ENCODE results near the gene HMGN3.

Gene HMGN3

DNA sequence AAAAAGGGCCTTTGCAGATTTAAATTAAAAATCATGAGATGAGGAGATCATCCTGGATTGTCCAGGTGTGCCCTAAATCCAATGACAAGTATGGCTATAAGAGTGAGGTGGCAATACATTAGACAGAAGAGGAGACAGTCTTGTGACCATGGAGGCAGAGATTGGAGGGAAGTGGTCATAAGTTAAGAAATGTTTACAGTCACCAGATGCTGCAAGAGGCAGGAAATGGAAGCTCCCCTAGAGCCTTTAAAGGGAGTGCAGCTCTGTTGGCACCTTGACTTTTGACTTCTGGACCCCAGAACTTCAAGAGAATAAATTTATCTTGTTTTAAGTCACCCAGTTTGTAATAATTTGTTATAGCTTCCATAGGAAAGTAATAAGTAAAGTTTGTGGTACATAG, 61.1 kb downstream of the HMGN3 start:
- no peak for DNase-seq

DNA sequence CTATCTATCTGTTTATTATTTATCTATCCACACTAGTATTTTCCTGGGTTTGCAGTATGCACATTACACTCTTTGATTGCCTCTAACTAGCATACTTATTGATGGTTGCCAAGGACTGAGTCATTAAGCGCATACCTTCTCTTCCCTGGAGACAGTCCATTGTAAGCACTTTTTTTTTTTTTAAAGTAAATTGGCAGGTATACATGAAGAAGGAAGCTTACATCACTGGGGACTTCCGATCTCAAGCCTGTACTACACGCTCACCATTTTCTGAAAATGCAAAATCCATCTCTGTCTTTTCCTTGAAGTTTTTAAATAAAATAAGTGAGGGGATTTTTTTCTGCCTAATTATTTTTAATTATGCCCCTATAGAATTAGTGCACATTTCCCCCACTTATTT, 63.5 kb downstream of the HMGN3 start:
- no peak for DNase-seq

DNA sequence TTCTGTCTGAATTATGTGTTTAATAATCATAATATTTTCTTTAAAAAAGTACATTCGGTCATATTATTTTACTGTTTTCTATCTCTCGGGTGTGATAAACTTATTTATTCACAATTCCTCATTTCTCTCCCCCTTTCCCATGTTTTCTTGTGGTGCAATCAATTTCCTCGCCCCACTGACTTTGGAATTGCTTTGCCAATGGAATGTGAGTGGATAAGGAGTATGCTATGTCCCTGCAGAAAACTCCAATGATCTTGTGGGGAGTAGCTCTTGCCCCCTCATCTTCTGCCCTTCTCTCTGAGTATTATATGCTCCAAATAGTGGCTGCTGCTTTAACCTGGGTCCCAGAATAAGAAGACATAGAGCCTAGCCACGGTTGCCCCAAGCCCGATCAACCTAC, 64.1 kb downstream of the HMGN3 start:
- no peak for DNase-seq

DNA sequence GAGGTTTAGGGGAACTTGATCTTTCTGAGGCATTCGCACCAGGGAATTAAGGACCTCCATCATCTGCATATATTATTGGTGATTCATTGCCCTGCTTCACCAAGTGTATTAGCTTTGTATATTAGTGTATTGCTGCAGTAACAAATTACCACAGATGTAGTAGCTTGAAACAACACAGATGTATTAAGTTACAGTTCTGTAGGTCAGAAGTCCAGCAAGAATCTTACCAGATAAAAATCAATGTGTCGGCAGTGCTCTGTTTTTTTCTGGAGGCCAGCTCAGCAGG, 65.8 kb downstream of the HMGN3 start:
- no peak for DNase-seq

DNA sequence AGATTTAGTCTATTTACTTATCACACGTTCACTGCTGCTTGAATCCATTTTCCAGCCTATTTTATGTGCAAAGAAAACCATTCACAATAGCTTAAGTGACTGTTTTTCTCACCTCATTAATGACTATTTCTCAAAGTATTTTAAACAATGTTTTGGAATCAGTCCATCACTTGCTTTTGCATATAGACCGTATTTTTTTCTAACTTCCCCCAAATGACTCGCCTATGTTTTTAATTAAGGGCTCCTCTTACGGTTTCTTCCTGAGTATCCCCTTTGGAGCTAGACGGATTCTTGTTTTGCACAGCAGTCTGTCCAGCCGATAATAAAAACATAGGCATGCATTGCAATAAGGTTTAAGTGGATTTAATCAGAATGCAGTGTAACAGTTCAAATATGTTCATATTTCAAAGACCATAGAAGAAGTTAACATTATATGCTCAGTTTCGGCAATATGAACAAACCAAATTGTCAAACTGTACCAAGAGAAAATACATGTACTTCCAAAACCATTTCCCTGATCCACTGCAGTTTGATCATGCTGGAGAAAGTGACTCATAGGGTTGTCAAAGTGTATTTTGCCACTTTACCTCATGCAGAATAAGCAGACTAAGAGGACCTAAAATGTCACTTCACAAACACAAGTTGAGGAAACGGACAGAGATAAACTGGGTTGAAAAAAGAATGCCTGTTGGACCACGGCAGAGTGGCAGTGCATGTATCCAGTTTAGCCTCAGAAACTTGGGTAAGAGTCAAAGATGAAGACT, 66.4 kb downstream of the HMGN3 start:
- DNase-seq = no peak

DNA sequence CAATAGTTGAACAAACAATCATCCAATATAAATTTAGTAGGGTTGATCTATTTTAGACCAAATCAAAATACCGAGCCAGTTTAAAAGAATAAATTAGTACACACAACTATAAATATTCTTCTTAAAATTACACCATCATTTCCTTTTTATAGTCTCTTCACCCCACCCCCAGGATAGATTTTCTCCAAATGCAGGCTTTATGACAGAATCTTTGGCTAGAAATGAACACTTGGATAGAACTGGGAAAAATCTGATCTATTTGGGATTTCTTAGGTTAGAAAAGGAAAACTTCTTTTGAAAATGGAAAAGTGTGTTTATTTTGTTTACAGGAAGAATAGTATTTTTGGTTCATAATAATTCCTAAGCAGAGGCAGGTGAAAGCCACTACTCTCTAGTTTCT, 74.6 kb downstream of the HMGN3 start:
- no peak for DNase-seq

DNA sequence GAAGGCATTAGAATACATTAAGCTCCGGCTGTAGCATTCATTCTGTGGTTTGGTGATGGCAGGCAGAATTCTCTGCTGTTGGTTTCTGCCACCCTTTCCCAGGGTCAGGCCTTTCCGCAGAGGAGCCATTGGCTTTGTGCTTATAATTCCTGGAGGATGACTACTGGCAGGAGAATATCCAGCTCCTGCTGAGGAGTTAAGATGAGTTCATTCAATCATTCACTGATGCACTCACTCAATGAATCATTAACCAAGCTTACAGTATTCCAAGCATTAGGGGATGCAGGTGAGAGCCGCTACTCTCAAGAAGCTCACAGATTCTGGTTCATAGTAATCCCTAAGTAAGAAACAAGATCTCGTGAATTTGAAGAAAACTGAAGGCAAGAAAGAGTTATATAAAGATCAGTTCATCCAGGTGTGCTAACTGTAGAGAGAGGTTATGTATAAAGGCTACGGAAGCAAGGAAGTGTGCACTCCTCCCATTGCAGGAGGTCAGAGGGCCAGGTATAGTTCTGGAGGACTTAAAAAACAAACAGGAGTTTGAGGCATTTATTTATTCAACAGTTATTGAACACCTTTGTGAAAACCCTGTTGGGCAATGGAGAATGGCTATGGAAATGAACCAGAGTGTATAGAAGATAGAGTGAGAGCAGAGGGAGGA, 75.5 kb downstream of the HMGN3 start:
- no peak for DNase-seq

DNA sequence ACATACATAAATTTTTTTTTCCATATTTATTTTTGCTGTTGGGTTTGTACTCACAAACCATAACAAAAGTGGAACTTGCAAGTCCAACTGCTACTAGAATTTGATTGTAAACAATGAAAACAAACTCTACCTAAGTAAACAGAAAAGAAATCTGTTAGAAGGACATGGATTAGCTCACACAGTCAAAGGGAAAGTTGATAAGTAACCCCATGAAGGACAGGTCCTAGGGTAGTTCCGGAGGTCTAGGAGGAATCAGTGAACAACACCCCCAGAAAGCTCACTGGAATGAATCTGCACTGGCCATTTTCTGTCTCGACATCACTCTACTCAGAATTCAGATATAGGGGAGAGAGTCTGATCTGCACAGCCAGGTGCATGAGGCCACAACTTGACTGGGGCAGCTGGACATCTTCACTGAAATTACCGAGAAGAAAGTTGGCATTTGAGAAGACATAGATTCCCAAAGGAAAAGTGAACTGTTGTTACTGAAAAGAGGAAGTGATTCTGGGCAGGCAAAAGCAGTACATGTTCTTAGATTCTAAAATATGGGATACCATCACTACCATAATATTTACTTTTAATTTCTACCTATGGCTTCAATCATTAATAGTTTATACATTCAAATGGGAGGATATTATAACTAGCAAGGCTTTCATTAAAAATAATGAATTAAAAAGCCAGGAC, 76.4 kb downstream of the HMGN3 start:
- no peak for DNase-seq

DNA sequence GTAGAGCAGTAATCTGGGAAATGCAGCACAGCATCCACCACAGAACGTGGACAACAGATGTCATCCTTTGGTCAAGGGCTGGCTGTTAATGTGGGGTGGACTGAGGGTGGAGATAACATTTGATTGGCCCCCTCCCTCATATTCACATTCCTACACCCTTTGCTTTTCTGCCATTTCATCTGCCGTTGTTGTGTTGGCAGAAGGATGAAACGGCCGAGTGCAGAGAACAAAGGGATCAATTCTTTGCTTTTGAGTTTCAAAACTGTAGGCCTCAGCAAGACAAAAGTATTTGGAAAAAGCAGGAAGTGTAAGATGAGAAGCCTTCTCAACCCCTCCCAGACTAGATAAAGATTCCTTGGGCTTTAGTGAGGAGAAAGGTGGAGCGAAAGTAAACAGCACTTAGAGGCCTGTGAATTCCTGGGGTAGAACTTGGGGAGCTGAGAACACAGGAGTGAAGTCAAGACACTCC, 82.2 kb downstream of the HMGN3 start:
- no peak for DNase-seq

Data from right forelimb (tissue), 1 donor.